ENCODE results near the gene TENM4. TPM values are rescaled to one million over a fixed set of nuclear protein-coding genes. Genes with fewer than 3 reads are reported as not detected.

TENM4 gene
- total and polyA plus RNA-seq, 2 of the 8 experiments (the other 6 are each of a cell fraction or from before 2014, with no cell fraction given), result 3.5 to 7.2 TPM

DNA sequence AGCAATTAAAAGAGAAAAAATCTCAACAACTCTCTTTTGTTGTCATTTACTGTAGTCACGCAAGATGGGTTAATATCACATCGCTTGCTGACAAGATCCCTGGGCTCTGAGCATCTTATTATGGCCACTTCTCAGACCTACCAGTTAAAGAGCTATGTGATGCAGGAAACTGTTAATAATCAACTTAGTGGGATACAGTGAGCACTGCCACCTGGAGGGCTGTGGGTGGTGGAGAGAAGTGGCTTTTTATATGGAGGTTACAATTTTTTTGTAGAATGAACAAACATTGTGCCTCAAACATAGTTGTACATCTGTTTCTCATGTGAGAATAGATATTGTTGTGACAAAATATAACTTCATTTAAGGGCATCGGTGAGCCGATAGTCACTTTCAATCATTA lies 181.0 kb downstream of the TENM4 start (continued):
- TF ChIP-seq CHD7 (IDR thresholded peaks at IDR 0.05; ENCODE audit: insufficient replicate concordance, low read length) (no peak), EGR1 (IDR thresholded peaks at IDR 0.05; ENCODE audit: borderline replicate concordance, low read depth, low read length) (no peak), GTF2F1 (IDR thresholded peaks at IDR 0.05; ENCODE audit: borderline replicate concordance, low read depth, low read length) (no peak), YY1 (IDR thresholded peaks at IDR 0.05; ENCODE audit: low read depth, low read length) (no peak), BRCA1 (IDR thresholded peaks at IDR 0.05; ENCODE audit: low read depth, low read length) (no peak), TEAD4 (IDR thresholded peaks at IDR 0.05; ENCODE audit: low read depth, low read length) (no peak)
- TF ChIP-seq, protein P1, sequence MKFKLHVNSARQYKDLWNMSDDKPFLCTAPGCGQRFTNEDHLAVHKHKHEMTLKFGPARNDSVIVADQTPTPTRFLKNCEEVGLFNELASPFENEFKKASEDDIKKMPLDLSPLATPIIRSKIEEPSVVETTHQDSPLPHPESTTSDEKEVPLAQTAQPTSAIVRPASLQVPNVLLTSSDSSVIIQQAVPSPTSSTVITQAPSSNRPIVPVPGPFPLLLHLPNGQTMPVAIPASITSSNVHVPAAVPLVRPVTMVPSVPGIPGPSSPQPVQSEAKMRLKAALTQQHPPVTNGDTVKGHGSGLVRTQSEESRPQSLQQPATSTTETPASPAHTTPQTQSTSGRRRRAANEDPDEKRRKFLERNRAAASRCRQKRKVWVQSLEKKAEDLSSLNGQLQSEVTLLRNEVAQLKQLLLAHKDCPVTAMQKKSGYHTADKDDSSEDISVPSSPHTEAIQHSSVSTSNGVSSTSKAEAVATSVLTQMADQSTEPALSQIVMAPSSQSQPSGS (IDR thresholded peaks at IDR 0.05; ENCODE audit: low read length), result no peak
- TF ChIP-seq, protein P2, sequence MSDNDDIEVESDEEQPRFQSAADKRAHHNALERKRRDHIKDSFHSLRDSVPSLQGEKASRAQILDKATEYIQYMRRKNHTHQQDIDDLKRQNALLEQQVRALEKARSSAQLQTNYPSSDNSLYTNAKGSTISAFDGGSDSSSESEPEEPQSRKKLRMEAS (IDR thresholded peaks at IDR 0.05), result no peak
